ENCODE data around the gene CYP4F2.

DNA sequence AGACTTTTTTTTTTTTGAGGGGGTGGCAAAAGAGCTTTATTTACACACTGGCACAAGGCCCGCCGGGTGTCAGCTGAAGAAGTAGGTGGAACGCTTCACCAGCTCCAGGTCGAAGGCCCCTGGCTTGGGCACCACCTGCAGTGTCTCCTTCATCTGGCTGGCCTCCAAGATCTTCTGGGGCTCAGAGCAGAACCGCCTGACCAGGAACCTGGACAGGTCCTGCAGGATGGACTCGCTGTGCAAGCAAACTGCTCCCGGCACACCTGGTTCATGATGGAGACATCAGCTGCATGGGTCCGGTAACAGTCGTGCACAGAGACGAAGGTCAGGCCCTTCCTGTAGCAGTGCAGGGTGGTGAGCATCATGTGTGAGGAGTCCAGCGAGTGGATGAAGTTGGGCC, 4.4 kb upstream of the CYP4F2 start:
- TF ChIP-seq WHSC1 (IDR thresholded peaks at IDR 0.05; ENCODE audit: low read length) (no peak), POLR2A (conservative IDR thresholded peaks at IDR 0.05) (no peak), ZNF444 (CRISPR knock-in tag; IDR thresholded peaks at IDR 0.05) (no peak), ZNF134 (CRISPR knock-in tag; conservative IDR thresholded peaks at IDR 0.05) (no peak), ZNF124 (CRISPR knock-in tag; IDR thresholded peaks at IDR 0.05) (no peak), HDAC1 (IDR thresholded peaks at IDR 0.05) (no peak)

All from K562 (cell line).